GM12892 (cell line): ENCODE data around the gene DIP2B.

Experiments
- POLR2A ChIP-seq: IDR thresholded peaks from 2 replicates; pipeline ENCODE4 v1.6.1; 2011; ENCODE audit warnings: low read depth, low read length, control low read depth
- POLR2AphosphoS5 ChIP-seq: IDR thresholded peaks from 2 replicates; pipeline ENCODE4 v1.6.1; 2011; ENCODE audit warnings: low read depth, low read length, control low read depth

DNA sequence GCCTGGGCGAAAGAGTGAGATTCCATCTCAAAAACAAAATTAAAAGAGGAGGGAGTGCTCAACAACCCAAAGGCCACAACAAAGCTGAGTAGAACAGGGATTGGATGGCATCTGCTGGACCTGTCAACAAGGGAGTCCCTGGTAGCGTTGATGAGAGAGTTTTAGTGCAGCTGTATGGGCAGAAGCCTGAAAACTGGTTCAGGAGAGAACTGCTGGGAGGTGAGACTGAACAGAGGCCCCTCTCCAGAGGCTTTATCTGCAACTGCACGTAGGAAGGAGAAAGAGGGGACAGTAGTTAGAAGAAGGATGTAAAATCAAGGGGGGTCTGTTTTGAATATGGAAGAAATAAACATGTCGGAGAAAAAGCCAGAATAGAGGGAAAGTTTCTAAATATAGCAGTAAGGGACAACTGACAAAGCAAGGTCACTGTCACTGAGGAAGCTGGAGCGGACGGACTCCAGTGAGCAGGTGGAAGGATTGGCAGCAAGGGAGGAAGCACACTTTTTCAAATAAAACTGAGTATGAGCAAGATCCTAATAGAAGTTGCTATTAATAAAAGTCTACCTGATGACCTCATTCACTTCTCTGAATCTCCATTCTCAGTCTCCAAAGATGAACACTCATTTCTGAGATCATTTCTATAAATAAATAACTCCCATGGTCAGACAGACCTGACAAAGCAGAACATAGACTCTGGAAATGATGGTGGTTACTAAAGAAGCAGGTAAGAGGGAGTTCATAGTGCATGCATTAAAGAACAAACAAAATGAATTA, 247.3 kb downstream of the DIP2B start:
- TF ChIP-seq POLR2A (no peak), POLR2AphosphoS5 (no peak)
